Keratinocyte (primary cell): Measurements from ENCODE around the gene DCPS. TPM values are rescaled to one million over a fixed set of nuclear protein-coding genes. Genes with fewer than 3 reads are reported as not detected.
"Not testable (repeated sequence)": the region's sequence is repeated elsewhere in the genome, so short reads cannot be mapped to it uniquely, and the experiment has no call there.

ENCODE experiments used
- DNase-seq: peaks from one replicate; pipeline ENCODE4 v3.0.0-alpha.2; 2011; ENCODE audit warnings: low read depth, missing footprints, low spot score
- FAIRE-seq: peaks from 2 replicates; lab custom pipeline; 2011; peaks lifted over from hg19 to GRCh38; lab: Jason Lieb, UNC
- H2AFZ ChIP-seq: 2 replicates; pipeline ENCODE4 v1.6.0; 2012; ENCODE audit warnings: low read length, control low read depth, inconsistent platforms; ENCODE audit not compliant: control insufficient read depth
- H3K27ac ChIP-seq: 2 replicates; pipeline ENCODE4 v1.5.1; 2011; ENCODE audit warnings: low read length; ENCODE audit not compliant: control insufficient read depth, insufficient read depth
- H3K27me3 ChIP-seq: 3 replicates; pipeline ENCODE4 v1.6.0; 2011; ENCODE audit warnings: low read length; ENCODE audit not compliant: control insufficient read depth, insufficient read depth; ENCODE audit errors: extremely low read depth
- H3K36me3 ChIP-seq, 2 experiments: 2 replicates in 1 of 2; 3 replicates in 1 of 2; pipeline ENCODE4 v1.5.1; 2011; ENCODE audit warnings: low read length in 2 of 2, mild to moderate bottlenecking in 1 of 2; ENCODE audit not compliant: control insufficient read depth in 2 of 2, insufficient read depth in 2 of 2; ENCODE audit errors: extremely low read depth in 1 of 2
- H3K4me1 ChIP-seq: 3 replicates; pipeline ENCODE4 v1.5.1; 2011; ENCODE audit warnings: low read length; ENCODE audit not compliant: control insufficient read depth, insufficient read depth; ENCODE audit errors: extremely low read depth
- H3K4me2 ChIP-seq: 3 replicates; pipeline ENCODE4 v1.6.0; 2011; ENCODE audit warnings: low read depth, low read length; ENCODE audit not compliant: control insufficient read depth, insufficient read depth; ENCODE audit errors: extremely low read depth
- H3K4me3 ChIP-seq, 3 experiments: fragments of 200-600 bp in 1 of 3; sonication (generic) in 1 of 3; 2 replicates in 2 of 3; 3 replicates in 1 of 3; pipeline ENCODE4 v1.5.1; 2011 to 2016; ENCODE audit warnings: low read length in 3 of 3, mild to moderate bottlenecking in 3 of 3, control low read depth in 2 of 3, inconsistent platforms in 1 of 3, low read depth in 1 of 3, mixed read lengths in 1 of 3, mixed run types in 1 of 3, moderate library complexity in 1 of 3; ENCODE audit not compliant: control insufficient read depth in 2 of 3, insufficient read depth in 2 of 3; ENCODE audit errors: extremely low read depth in 1 of 3
- H3K79me2 ChIP-seq: 2 replicates; pipeline ENCODE4 v1.6.0; 2012; ENCODE audit warnings: low read length; ENCODE audit not compliant: control insufficient read depth, insufficient read depth
- H3K9ac ChIP-seq: 3 replicates; pipeline ENCODE4 v1.6.0; 2011; ENCODE audit warnings: low read length; ENCODE audit not compliant: control insufficient read depth, insufficient read depth; ENCODE audit errors: extremely low read depth
- H3K9me1 ChIP-seq: 3 replicates; pipeline ENCODE4 v1.6.0; 2011; ENCODE audit warnings: low read length; ENCODE audit not compliant: control insufficient read depth, insufficient read depth; ENCODE audit errors: extremely low read depth
- H3K9me3 ChIP-seq: 2 replicates; pipeline ENCODE4 v1.5.1; 2012; ENCODE audit warnings: low read depth, low read length; ENCODE audit not compliant: control insufficient read depth
- H4K20me1 ChIP-seq: 3 replicates; pipeline ENCODE4 v1.6.0; 2011; ENCODE audit warnings: low read length; ENCODE audit not compliant: control insufficient read depth, insufficient read depth; ENCODE audit errors: extremely low read depth
- EZH2 ChIP-seq: IDR thresholded peaks from one replicate; pipeline ENCODE4 v1.6.1; 2012; ENCODE audit warnings: inconsistent platforms, mild to moderate bottlenecking, low read length, moderate library complexity
- dilution Hi-C: fragments of 300-500 bp; cut with MboI; formaldehyde crosslinking; loops from one replicate; pipeline ENCODE4 v1.7.0; 2020; ENCODE audit warnings: low sequenced_read_pairs; ENCODE audit not compliant: extremely low pct_ligation_motif_present
- polyA minus RNA-seq, 3 experiments: library from RNA; depleted of rRNA, polyadenylated mRNA; stranded (reverse); fragments of >200 nt; gene quantifications; 1 replicate in 1 of 3; 2 replicates in 1 of 3; 3 replicates in 1 of 3; pipeline ENCODE4 v1.2.3, GENCODE V29; 2011
- polyA plus RNA-seq, 5 experiments: library from polyadenylated mRNA; depleted of rRNA in 3 of 5; stranded (reverse) in 3 of 5; stranded (forward) in 1 of 5; unstranded in 1 of 5; fragments of >200 nt; gene quantifications; 1 replicate in 1 of 5; 2 replicates in 3 of 5; 3 replicates in 1 of 5; pipeline versions ENCODE4 v1.2.1 to v1.2.3, GENCODE V29; 2011 to 2012; ENCODE audit warnings: missing spikeins in 2 of 5, low read depth in 1 of 5, low replicate concordance in 1 of 5
- TF ChIP-seq, protein P1 (sequence below), 3 experiments: IDR thresholded peaks in 1 of 3; conservative IDR thresholded peaks in 1 of 3; optimal IDR thresholded peaks in 1 of 3; 2 replicates in 2 of 3; 3 replicates in 1 of 3; pipeline versions ENCODE3 to v1.5.1; 2011; ENCODE audit warnings: low read length in 3 of 3, mild to moderate bottlenecking in 3 of 3, moderate library complexity in 2 of 3, control low read depth in 1 of 3, inconsistent platforms in 1 of 3; ENCODE audit not compliant: insufficient read depth in 2 of 3; ENCODE audit errors: extremely low read depth in 1 of 3

Gene DCPS
- polyA plus RNA-seq (21.9 to 50.1 TPM (median 31.3 TPM) in 3 replicates), polyA minus RNA-seq (17.2 to 41.4 TPM (median 22.7 TPM) in 3 replicates)
- 7.5 TPM for polyA plus RNA-seq (2011; ENCODE audit: low read depth)
- 30.3 and 36.2 TPM in 2 replicates for polyA plus RNA-seq (2011; cell fraction: cytosol; rRNA removed)
- 19.7 and 23.6 TPM in 2 replicates for polyA plus RNA-seq (2011; cell fraction: nucleus; rRNA removed)
- polyA plus RNA-seq (2012; ENCODE audit: low replicate concordance): 16.2 and 37.3 TPM in 2 replicates
- 20.1 TPM for polyA minus RNA-seq (2011; cell fraction: cytosol; rRNA and poly(A)+ RNA removed)
- polyA minus RNA-seq (2011; cell fraction: nucleus; rRNA and poly(A)+ RNA removed): 6.3 and 7.8 TPM in 2 replicates

DNA sequence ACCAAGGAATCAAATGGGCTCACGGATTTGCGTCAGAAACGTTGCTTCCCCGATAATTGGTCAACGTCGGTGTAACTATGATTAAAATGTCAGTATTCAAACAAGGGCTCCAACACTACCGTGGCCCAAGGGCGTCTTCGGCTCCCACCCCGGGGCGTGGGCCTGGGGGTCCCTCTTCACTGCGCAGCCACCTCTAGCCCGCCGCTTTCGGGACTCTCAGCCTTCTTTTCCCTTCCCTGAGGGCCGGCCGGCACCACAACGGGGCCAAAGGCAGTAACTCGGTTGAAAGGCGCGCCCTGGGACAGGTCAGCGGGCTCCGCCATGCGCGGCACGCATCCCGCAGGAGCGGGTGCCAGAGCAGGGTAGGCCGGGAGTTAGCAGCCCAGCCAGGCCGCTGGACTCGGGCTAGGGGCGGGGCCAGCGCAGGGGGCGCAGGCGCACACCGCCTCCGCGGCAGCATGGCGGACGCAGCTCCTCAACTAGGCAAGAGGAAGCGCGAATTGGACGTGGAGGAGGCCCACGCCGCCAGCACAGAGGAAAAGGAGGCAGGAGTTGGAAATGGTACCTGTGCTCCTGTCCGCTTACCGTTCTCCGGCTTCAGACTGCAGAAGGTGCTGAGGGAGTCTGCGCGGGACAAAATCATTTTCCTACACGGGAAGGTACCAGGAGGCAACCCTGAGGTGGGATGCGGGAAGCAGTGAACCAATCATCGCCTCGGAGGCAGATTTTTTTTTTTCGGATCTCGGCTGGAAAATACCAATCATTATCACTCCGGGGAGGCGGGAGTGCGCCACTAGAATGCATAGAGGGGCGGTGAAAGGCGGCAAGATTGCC is at the start of gene DCPS:
DCPS (plus strand) TSS at position 438 of the 834 bp plus-strand sequence; CDS start at position 459, 21 bp downstream.
- Histone ChIP-seq H3K79me2 (peaks cover 18% of the 10 kb centered on the region), H3K9ac (peak within 1 kb of the TSS; percentile 90), H3K4me1 (peaks cover 22% of the 10 kb centered on the region), H3K9me1 (no peaks in the 10 kb centered on the region), H3K4me3 (peak within 1 kb of the TSS; percentile 81 to 85 (median 84)), H2AFZ (peak within 1 kb of the TSS; percentile 99), H3K27me3 (no peaks in the 10 kb centered on the region), H3K27ac (peak within 1 kb of the TSS; percentile 85), H3K9me3 (no peaks in the 10 kb centered on the region), H3K4me2 (peak within 1 kb of the TSS; percentile 89), H3K36me3 (no peaks in the 10 kb centered on the region), H4K20me1 (no peaks in the 10 kb centered on the region)
- no peak for TF ChIP-seq EZH2
- TF ChIP-seq, protein P1, sequence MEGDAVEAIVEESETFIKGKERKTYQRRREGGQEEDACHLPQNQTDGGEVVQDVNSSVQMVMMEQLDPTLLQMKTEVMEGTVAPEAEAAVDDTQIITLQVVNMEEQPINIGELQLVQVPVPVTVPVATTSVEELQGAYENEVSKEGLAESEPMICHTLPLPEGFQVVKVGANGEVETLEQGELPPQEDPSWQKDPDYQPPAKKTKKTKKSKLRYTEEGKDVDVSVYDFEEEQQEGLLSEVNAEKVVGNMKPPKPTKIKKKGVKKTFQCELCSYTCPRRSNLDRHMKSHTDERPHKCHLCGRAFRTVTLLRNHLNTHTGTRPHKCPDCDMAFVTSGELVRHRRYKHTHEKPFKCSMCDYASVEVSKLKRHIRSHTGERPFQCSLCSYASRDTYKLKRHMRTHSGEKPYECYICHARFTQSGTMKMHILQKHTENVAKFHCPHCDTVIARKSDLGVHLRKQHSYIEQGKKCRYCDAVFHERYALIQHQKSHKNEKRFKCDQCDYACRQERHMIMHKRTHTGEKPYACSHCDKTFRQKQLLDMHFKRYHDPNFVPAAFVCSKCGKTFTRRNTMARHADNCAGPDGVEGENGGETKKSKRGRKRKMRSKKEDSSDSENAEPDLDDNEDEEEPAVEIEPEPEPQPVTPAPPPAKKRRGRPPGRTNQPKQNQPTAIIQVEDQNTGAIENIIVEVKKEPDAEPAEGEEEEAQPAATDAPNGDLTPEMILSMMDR (optimal IDR thresholded peaks at IDR 0.05 in 1 of 3, IDR thresholded peaks at IDR 0.05 in 1 of 3, conservative IDR thresholded peaks at IDR 0.05 in 1 of 3; ENCODE audit: extremely low read depth in 1 of 3, insufficient read depth in 2 of 3, low read length in 3 of 3): no peak
- FAIRE-seq (peak; percentile 80), DNase-seq (no peak)
- dilution Hi-C loops: no loop called here

GRCh38 chr11:126254819-126255218 is 49.0 kb upstream of the DCPS start:
- Histone ChIP-seq H3K9me1 (no peaks in the 10 kb centered on the region), H3K27ac (no peak overlapping the region), H3K4me3 (no peak overlapping the region), H3K27me3 (no peaks in the 10 kb centered on the region), H3K4me2 (no peak overlapping the region), H3K79me2 (no peaks in the 10 kb centered on the region), H3K9me3 (no peaks in the 10 kb centered on the region), H4K20me1 (no peaks in the 10 kb centered on the region), H3K36me3 (peaks cover 3 to 11% of the 10 kb centered on the region in 2 experiments), H3K4me1 (no peaks in the 10 kb centered on the region), H2AFZ (no peak overlapping the region), H3K9ac (no peak overlapping the region)
- TF ChIP-seq, protein P1 (optimal IDR thresholded peaks at IDR 0.05 in 1 of 3, IDR thresholded peaks at IDR 0.05 in 1 of 3, conservative IDR thresholded peaks at IDR 0.05 in 1 of 3; ENCODE audit: extremely low read depth in 1 of 3, insufficient read depth in 2 of 3, low read length in 3 of 3): no peak
- TF ChIP-seq EZH2: no peak
- no peak for DNase-seq
- dilution Hi-C loops: no loop called here
- no peak for FAIRE-seq

- H3K9me1 ChIP-seq, H4K20me1 ChIP-seq, H3K9me3 ChIP-seq, dilution Hi-C loops, DNase-seq, H3K9ac ChIP-seq, FAIRE-seq, H3K79me2 ChIP-seq, H3K4me2 ChIP-seq, H3K4me1 ChIP-seq, H2AFZ ChIP-seq, H3K27me3 ChIP-seq, H3K27ac ChIP-seq, H3K4me3 ChIP-seq: not testable (repeated sequence)
- peaks cover 3 to 11% of the 10 kb centered on the region in 2 experiments for H3K36me3 ChIP-seq
Observed at GRCh38 chr11:126255507-126255906, 48.4 kb upstream of the DCPS start.
